ENCODE data around the gene CDK5. TPM values are rescaled to one million over a fixed set of nuclear protein-coding genes. Genes with fewer than 3 reads are reported as not detected.

Gene CDK5
- total and polyA plus RNA-seq, 9 of the 15 experiments (the other 6 are each of a cell fraction or from before 2014, with no cell fraction given) = 3.2 to 38.0 (median 27.5) TPM

GRCh38 chr7:151059367-151060112 is 1.8 kb upstream of the CDK5 start, which contains the start of gene SLC4A2 (continued):
- peak; percentile 99 for TF ChIP-seq ZNF395 (CRISPR knock-in tag; IDR thresholded peaks at IDR 0.05)
- TF ChIP-seq THRAP3 (IDR thresholded peaks at IDR 0.05; ENCODE audit: borderline replicate concordance) = no peak
- no peak for TF ChIP-seq SAFB (IDR thresholded peaks at IDR 0.05; ENCODE audit: borderline replicate concordance, low read depth, low read length)
- TF ChIP-seq ZNF764 (CRISPR knock-in tag; IDR thresholded peaks at IDR 0.05; ENCODE audit: low read depth) = peak; percentile 100
- no peak for TF ChIP-seq HDAC8 (tag; IDR thresholded peaks at IDR 0.05)
- TF ChIP-seq ETS1 (conservative IDR thresholded peaks at IDR 0.05; ENCODE audit: control insufficient read depth, low read depth, low read length) = 0 out of 2 replicates have a peak, but pooled peaks have one; percentile 30
- TF ChIP-seq ZNF75A (CRISPR knock-in tag; IDR thresholded peaks at IDR 0.05) = no peak
- TF ChIP-seq SPI1 (IDR thresholded peaks at IDR 0.05; ENCODE audit: borderline replicate concordance, low read depth, low read length) = peak; percentile 64; the same call in 1 of the 2 replicates
- no peak for TF ChIP-seq TAF15 (IDR thresholded peaks at IDR 0.05; ENCODE audit: low read depth, low read length)
- no peak for TF ChIP-seq BRCA1 (IDR thresholded peaks at IDR 0.05)
- TF ChIP-seq BRCA1 (CRISPR knock-in tag; IDR thresholded peaks at IDR 0.05) = no peak
- no peak for TF ChIP-seq ZNF347 (CRISPR knock-in tag; IDR thresholded peaks at IDR 0.05; ENCODE audit: low read depth)
- no peak for TF ChIP-seq CEBPG (CRISPR knock-in tag; IDR thresholded peaks at IDR 0.05)
- TF ChIP-seq CEBPG (tag; conservative IDR thresholded peaks at IDR 0.05 in 1 of 2, IDR thresholded peaks at IDR 0.05 in 1 of 2) = no peak
- 0 out of 2 replicates have a peak, but pooled peaks have one; percentile 30 for TF ChIP-seq CREB1 (IDR thresholded peaks at IDR 0.05)
- TF ChIP-seq CREB1 (CRISPR knock-in tag; IDR thresholded peaks at IDR 0.05) = no peak
- no peak for TF ChIP-seq AFF1 (IDR thresholded peaks at IDR 0.05; ENCODE audit: low read depth in 1 of 2, partially characterized antibody in 2 of 2)
- TF ChIP-seq ZNF146 (CRISPR knock-in tag; IDR thresholded peaks at IDR 0.05; ENCODE audit: unreplicated experiment) = no peak
- 0 out of 2 replicates have a peak, but pooled peaks have one; percentile 4 for TF ChIP-seq ELF4 (CRISPR knock-in tag; IDR thresholded peaks at IDR 0.05)
- TF ChIP-seq ZNF551 (CRISPR knock-in tag; IDR thresholded peaks at IDR 0.05) = no peak
- peak; percentile 12 for TF ChIP-seq TAF1 (IDR thresholded peaks at IDR 0.05; ENCODE audit: control insufficient read depth, extremely low read depth, insufficient read depth, low read length, severe bottlenecking)

All from K562 (cell line).